Measurements from ENCODE around the gene BHLHA9. TPM values are rescaled to one million over a fixed set of nuclear protein-coding genes. Genes with fewer than 3 reads are reported as not detected.

BHLHA9 gene
- not detected in 5 replicates for total RNA-seq (2022; extraction: Qiagen RNA extraction)

GRCh38 chr17:1270210-1271029, at the start of gene BHLHA9:
Gene BHLHA9, plus strand, starts transcription at chr17:1270444. Its CDS starts 120 bp downstream, at chr17:1270564.

Other genes starting within 250 kb of the BHLHA9 start
- gene ABR, start 90.5 kb upstream of the BHLHA9 start, total RNA-seq (2022; extraction: Qiagen RNA extraction): 119 to 138 TPM (median 128 TPM) in 5 replicates
- not detected in 5 replicates for gene TRARG1, start 9.2 kb downstream of the BHLHA9 start, total RNA-seq (2022; extraction: Qiagen RNA extraction)
- gene YWHAE, start 129.8 kb downstream of the BHLHA9 start, total RNA-seq (2022; extraction: Qiagen RNA extraction): 536 to 1,318 TPM (median 577 TPM) in 5 replicates
- gene CRK, start 185.8 kb downstream of the BHLHA9 start, total RNA-seq (2022; extraction: Qiagen RNA extraction): 81.9 to 99.8 TPM (median 89.6 TPM) in 5 replicates
- 120 to 141 TPM (median 131 TPM) in 5 replicates for gene MYO1C, start 222.2 kb downstream of the BHLHA9 start, total RNA-seq (2022; extraction: Qiagen RNA extraction)
- gene INPP5K, start 246.2 kb downstream of the BHLHA9 start, total RNA-seq (2022; extraction: Qiagen RNA extraction): 23.3 to 25.6 TPM (median 25.2 TPM) in 5 replicates